Testis (tissue), 2 donors: Measurements from ENCODE around the gene WFDC5.

Experiments
- POLR2A ChIP-seq: fragments of 450-650 bp; IDR thresholded peaks from one replicate; pipeline ENCODE4 v1.6.1; 2017; ENCODE audit warnings: antibody characterized with exemption, mild to moderate bottlenecking, moderate library complexity
- TF ChIP-seq, protein P1 (sequence below), 3 experiments: fragments of 450-650 bp in 2 of 3; fragments of 200-600 bp in 1 of 3; sonication (generic) in 1 of 3; IDR thresholded peaks; one replicate each; pipeline ENCODE4 v1.5.1; 2016 to 2019; ENCODE audit warnings: antibody characterized with exemption in 3 of 3, mild to moderate bottlenecking in 2 of 3, moderate library complexity in 1 of 3

DNA sequence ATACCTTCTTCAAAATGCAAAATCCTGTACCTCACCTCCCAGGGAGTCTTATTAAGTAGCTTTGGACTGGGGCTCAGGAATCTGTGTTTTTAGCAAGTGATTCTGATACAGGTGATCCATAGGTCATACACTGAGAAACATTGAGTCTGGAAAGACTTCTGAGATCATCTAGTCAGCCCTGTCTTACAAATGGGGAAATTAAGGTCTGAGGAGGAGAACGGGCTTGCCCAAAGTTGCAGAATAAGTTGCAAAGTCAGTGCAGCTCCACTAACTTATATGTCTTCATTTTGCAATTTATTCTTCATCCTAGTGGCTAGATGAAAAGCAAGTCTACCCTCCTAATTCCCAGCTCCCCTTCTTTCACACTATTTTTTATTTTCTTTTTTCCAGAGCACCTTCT is 42.9 kb downstream of the WFDC5 start:
- TF ChIP-seq, protein P1, sequence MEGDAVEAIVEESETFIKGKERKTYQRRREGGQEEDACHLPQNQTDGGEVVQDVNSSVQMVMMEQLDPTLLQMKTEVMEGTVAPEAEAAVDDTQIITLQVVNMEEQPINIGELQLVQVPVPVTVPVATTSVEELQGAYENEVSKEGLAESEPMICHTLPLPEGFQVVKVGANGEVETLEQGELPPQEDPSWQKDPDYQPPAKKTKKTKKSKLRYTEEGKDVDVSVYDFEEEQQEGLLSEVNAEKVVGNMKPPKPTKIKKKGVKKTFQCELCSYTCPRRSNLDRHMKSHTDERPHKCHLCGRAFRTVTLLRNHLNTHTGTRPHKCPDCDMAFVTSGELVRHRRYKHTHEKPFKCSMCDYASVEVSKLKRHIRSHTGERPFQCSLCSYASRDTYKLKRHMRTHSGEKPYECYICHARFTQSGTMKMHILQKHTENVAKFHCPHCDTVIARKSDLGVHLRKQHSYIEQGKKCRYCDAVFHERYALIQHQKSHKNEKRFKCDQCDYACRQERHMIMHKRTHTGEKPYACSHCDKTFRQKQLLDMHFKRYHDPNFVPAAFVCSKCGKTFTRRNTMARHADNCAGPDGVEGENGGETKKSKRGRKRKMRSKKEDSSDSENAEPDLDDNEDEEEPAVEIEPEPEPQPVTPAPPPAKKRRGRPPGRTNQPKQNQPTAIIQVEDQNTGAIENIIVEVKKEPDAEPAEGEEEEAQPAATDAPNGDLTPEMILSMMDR (IDR thresholded peaks at IDR 0.05), result no peak
- no peak for TF ChIP-seq POLR2A
